ENCODE data around the gene TFAP2B.

Gene TFAP2B

GRCh38 chr6:50849796-50850180, 31.1 kb downstream of the TFAP2B start:
- no peak for DNase-seq

GRCh38 chr6:50850223-50851048, 31.8 kb downstream of the TFAP2B start:
- DNase-seq, result peak; percentile 39

- no peak for DNase-seq
Observed at GRCh38 chr6:50851049-50851845, 32.6 kb downstream of the TFAP2B start.

GRCh38 chr6:50853939-50854338, 35.3 kb downstream of the TFAP2B start:
- DNase-seq, result no peak

GRCh38 chr6:50861692-50862091, 43.0 kb downstream of the TFAP2B start:
- DNase-seq, result no peak

DNA sequence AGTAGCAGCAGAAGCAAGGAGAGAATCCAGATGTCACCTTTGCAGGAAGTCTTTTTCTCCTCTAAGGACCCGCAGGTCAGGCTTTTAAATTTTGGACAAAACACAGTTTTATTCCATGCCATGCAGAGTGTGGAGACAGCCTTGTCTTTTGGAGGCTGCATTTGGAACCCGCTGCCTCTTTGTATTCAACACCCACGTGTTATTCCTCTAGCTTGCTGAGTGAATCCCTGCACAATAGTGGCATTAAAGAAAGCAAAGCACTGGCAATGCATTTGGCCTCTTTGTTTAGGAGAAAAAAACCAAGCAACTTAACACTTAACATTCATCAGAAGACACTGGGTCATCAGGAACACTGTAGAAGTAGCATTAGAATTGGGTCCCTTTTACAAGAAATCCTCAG, 43.5 kb downstream of the TFAP2B start:
- DNase-seq, result no peak

GRCh38 chr6:50864601-50865000, 45.9 kb downstream of the TFAP2B start:
- DNase-seq, result no peak

DNA sequence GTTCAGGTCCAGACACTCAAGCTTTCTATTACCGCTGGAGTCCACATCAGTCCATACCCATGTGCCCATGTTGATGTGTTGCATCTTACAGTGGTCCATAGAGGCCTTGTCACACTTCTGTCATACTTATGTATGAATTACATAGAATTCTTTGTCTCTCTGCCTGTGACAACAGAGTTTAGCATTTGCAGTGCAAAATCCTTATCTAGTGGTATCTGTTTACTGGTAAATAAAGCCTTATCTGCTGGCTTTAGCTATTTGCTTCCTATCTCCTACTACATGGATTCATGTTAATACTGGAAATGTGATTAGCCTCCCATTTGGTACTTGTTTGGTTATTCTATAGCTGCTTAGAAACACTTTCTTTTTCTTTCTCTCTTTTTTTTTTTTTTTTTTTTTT, 49.8 kb downstream of the TFAP2B start:
- DNase-seq, result no peak

DNA sequence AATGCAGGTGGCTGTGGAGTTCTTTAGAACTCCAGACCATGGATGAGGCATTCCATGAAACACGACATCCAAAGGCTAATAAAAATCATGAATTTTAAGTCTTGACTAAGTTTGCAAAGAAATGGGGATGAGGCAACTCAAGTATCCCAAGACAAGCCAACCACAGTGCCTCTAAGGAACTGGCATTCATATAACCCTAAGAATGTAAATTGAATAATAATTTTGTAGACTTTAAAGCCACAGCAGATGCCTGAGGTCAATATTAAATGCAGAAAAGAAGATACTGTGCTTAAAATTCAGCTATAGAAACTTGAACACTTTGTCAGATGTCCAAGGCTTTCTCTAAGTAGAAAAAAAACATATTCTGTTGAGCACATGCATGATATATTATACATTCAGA, 54.5 kb downstream of the TFAP2B start:
- DNase-seq, result no peak

DNA sequence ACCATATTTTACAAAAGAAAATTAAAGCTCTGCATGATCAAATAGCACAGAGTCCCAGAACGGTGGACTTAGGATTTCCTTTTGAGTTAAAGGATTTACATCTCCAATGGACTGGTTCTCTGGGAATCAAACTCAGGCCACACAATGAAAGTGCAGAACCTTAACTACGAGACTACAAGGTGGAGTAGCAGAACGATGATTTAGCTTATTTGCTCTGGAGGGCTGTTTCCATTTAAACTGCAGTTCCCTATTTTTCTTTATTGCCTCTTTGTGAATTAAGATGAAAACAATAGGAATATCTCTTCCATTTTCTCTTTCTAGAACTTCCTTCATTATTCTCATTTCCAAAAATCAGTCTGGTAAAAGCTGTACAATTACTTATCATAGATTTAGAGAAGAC, 65.7 kb downstream of the TFAP2B start:
- no peak for DNase-seq

DNA sequence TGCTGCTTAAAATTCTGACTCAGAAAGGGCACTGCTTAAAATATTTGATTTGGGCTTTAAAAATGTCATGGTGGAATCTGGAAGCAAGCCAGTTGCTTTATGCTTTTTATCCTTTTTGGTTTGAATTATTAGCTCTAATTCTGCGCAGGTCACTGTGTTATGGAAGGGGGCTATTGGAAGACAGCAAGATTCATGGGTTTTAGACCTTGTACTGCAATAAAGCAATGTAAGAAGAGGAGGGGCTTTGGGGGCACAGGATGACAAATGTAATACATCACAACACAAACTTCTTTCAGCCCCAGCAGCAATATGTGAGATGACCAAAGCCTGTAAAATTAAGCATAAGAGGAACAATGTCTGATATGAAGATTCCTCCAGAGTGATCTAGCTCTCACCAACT, 68.4 kb downstream of the TFAP2B start:
- DNase-seq, result no peak

- no peak for DNase-seq
Observed at GRCh38 chr6:50889497-50889896, 70.8 kb downstream of the TFAP2B start.

GRCh38 chr6:50889935-50890334, 71.3 kb downstream of the TFAP2B start:
- no peak for DNase-seq

- DNase-seq, result no peak
Observed at GRCh38 chr6:50890579-50890978, 71.9 kb downstream of the TFAP2B start.

DNA sequence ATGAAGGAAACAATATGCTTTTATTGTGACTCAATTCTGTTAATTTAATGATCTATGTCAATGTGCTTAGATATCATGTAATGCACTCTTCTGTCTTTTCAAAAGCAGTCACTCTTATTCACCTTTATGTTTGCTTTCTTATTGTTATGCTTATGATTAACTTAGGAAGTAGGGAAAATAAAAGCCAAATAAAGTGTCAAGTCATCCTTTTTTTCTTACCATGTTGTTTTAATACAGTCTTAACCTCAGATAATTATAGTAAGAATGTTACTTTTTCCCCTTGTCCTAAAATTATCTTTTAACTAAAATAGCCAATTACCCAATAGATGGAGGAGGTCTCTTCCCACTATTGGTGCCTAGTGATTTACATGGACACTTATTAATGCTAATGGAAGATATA, 72.6 kb downstream of the TFAP2B start:
- DNase-seq, result no peak
